ENCODE measurements around the gene VAMP8. TPM values are rescaled to one million over a fixed set of nuclear protein-coding genes. Genes with fewer than 3 reads are reported as not detected.

Gene VAMP8
- total RNA-seq, 1 donor from 2014 or later, result 46.2 TPM

DNA sequence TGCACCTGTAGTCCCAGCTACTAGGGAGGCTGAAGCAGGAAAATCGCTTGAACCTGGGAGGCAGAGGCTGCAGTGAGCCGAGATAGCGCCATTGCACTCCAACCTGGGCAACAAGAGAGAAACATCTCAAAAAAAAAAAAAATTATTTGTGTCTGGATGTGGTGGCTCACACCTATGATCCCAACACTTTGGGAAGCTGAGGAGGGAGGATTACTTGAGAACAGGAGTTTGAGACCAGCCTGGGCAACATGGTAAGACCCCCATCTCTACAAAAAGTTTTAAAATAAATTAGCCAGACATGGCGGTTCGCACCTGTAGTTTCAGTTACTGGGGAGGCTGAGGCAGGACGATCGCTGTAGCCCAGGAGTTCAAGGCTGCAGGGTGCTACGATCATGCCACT, 1.6 kb upstream of the VAMP8 start:
- intact Hi-C loops (cut with DNase I), result no loop called here
- no peak for DNase-seq (ENCODE audit: extremely low spot score in 2 of 2)
- H3K36me3 ChIP-seq, result no peaks in the 10 kb centered on the region
- H3K27ac ChIP-seq, result no peak overlapping the region
- peaks cover 23% of the 10 kb centered on the region for H3K4me1 ChIP-seq
- no peak for TF ChIP-seq POLR2AphosphoS5 (IDR thresholded peaks at IDR 0.05; ENCODE audit: insufficient read depth in 1 of 2, low read depth in 1 of 2)
- TF ChIP-seq POLR2A (IDR thresholded peaks at IDR 0.05), result no peak
- TF ChIP-seq, protein P1, sequence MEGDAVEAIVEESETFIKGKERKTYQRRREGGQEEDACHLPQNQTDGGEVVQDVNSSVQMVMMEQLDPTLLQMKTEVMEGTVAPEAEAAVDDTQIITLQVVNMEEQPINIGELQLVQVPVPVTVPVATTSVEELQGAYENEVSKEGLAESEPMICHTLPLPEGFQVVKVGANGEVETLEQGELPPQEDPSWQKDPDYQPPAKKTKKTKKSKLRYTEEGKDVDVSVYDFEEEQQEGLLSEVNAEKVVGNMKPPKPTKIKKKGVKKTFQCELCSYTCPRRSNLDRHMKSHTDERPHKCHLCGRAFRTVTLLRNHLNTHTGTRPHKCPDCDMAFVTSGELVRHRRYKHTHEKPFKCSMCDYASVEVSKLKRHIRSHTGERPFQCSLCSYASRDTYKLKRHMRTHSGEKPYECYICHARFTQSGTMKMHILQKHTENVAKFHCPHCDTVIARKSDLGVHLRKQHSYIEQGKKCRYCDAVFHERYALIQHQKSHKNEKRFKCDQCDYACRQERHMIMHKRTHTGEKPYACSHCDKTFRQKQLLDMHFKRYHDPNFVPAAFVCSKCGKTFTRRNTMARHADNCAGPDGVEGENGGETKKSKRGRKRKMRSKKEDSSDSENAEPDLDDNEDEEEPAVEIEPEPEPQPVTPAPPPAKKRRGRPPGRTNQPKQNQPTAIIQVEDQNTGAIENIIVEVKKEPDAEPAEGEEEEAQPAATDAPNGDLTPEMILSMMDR (IDR thresholded peaks at IDR 0.05), result no peak
- H3K4me3 ChIP-seq, result no peak overlapping the region
- no peaks in the 10 kb centered on the region for H3K27me3 ChIP-seq
- H3K9me3 ChIP-seq, result no peaks in the 10 kb centered on the region

DNA sequence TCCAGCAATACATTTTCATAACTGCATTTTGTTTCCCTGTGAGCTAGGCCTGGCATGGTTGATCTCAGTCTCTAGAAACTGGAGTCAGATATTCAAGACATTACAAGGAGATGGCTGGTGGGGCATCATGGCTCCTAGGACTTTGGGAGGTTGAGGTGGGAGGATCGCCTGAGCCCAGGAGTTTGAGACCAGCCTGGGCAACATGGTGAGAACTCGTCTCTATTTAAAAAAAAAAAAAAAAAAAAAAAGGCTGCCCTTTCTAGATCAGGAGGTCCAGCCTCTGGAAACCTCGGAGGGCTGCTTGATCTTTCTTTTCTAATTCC, 362 bp upstream of the VAMP8 start:
- peak overlapping the region in 1 of 2 donors; percentile 44 for H3K4me3 ChIP-seq
- intact Hi-C loops (cut with DNase I), result no loop called here
- TF ChIP-seq, protein P1 (IDR thresholded peaks at IDR 0.05), result no peak
- no peak for TF ChIP-seq POLR2A (IDR thresholded peaks at IDR 0.05)
- no peak for TF ChIP-seq POLR2AphosphoS5 (IDR thresholded peaks at IDR 0.05; ENCODE audit: insufficient read depth in 1 of 2, low read depth in 1 of 2)
- no peaks in the 10 kb centered on the region for H3K27me3 ChIP-seq
- peaks cover 23% of the 10 kb centered on the region for H3K4me1 ChIP-seq
- no peaks in the 10 kb centered on the region for H3K36me3 ChIP-seq
- H3K27ac ChIP-seq, result peak overlapping the region; percentile 45
- no peak for DNase-seq (ENCODE audit: extremely low spot score in 2 of 2)
- no peaks in the 10 kb centered on the region for H3K9me3 ChIP-seq

DNA sequence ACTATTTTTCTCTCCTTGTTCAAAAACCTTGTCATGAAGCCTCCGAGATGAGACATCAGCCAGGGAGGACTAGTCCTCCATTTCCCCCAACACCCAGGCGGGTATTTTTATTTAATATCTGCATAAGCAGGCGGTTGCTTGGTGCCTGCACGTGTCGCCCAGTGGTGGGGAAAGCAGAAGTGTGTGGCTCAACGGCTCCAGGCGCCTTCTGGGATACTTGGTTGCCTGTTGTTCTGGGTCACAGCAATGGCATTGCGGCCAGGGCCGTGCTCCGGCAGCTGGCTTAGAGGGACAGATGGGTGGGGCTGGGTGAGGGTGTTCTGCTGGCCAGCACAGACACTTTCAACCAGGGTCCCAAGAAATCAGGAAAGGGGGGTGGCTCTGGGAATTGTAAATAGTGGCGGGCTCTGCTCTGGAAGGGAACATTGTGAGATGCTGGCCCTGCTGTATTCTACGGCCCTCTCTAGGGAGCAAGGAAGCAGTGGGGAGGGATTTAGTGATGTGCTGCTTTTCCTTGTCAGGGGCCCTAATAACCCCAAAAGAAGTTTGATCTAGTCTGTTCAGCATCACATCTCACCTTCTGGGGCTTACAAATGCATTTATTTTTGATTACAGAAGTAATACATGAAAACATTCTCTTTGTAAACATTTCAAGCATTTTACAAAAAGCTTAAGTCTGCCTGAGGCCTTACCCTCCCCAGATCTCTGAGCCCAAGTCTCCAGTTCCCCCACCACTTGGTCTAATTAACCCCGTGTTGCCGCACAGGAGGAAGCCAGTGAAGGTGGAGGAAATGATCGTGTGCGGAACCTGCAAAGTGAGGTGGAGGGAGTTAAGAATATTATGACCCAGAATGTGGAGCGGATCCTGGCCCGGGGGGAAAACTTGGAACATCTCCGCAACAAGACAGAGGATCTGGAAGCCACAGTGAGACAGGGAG, 1.1 kb downstream of the VAMP8 start:
- H3K27ac ChIP-seq, result peak overlapping the region; percentile 45
- TF ChIP-seq POLR2AphosphoS5 (IDR thresholded peaks at IDR 0.05; ENCODE audit: insufficient read depth in 1 of 2, low read depth in 1 of 2) (peak in 1 of 2 donors; percentile 13), POLR2A (IDR thresholded peaks at IDR 0.05) (no peak)
- TF ChIP-seq, protein P1 (IDR thresholded peaks at IDR 0.05), result no peak
- peaks cover 25% of the 10 kb centered on the region for H3K4me1 ChIP-seq
- no peak for DNase-seq (ENCODE audit: extremely low spot score in 2 of 2)
- intact Hi-C loops (cut with DNase I), result no loop called here
- no peaks in the 10 kb centered on the region for H3K27me3 ChIP-seq
- H3K36me3 ChIP-seq, result no peaks in the 10 kb centered on the region
- no peaks in the 10 kb centered on the region for H3K9me3 ChIP-seq
- H3K4me3 ChIP-seq, result peak overlapping the region; percentile 35 to 44

DNA sequence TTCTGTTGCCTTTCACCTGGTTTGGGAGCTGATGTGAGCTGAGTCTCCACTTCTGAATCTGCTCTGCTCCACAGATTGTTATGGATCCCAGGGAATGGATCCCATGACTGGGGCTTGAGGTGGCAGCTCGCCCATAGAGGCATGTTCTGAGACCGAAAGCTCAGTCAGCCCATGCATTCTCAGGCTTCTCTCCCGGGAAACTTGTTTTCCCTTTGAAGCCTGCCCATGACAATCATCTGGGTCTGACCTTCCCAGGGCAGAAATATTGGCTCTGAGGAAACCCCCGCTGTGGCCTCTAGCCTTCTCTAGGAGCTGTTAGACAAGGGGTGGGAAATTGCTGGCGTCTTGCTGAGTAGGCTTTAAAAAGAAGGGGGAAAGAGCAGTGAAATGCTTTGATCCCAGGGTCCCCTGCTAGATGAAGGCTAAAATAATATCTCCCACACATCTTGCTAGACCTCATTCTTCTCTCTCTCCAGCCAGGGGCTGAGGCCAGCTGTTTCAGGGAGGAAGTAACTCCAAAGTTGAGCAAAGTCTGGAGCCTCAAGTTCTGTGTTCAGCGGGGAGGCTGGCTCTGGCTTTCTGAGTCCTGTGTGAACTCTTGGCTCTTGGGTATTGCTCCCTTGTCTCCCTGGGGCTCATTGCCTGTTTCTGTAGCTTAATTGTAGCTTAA, 2.0 kb downstream of the VAMP8 start:
- TF ChIP-seq POLR2AphosphoS5 (IDR thresholded peaks at IDR 0.05; ENCODE audit: insufficient read depth in 1 of 2, low read depth in 1 of 2) (no peak), POLR2A (IDR thresholded peaks at IDR 0.05) (no peak)
- TF ChIP-seq, protein P1 (IDR thresholded peaks at IDR 0.05), result no peak
- no peak for DNase-seq (ENCODE audit: extremely low spot score in 2 of 2)
- H3K4me3 ChIP-seq, result peak overlapping the region; percentile 17 to 44
- no peaks in the 10 kb centered on the region for H3K36me3 ChIP-seq
- H3K27me3 ChIP-seq, result no peaks in the 10 kb centered on the region
- intact Hi-C loops (cut with DNase I), result no loop called here
- H3K4me1 ChIP-seq, result peaks cover 30% of the 10 kb centered on the region
- H3K9me3 ChIP-seq, result no peaks in the 10 kb centered on the region
- H3K27ac ChIP-seq, result peak overlapping the region; percentile 45
